ENCODE data around the gene NDUFAF4.

- no peak for TF ChIP-seq EZH2 (IDR thresholded peaks at IDR 0.05)
- TF ChIP-seq CTCF (IDR thresholded peaks at IDR 0.05): no peak
These were observed 1.8 kb upstream of the NDUFAF4 start for GRCh38 chr6:96899451-96899998.

Data from neural progenitor cell (in vitro differentiated cells).